GM18520 (cell line): ENCODE data around the gene FOXJ1.

Source experiments
- ATAC-seq: cut with Tn5 transposase; IDR thresholded peaks from one replicate; pipeline ENCODE4 v1.9.1; 2021; ENCODE audit not compliant: unreplicated experiment

Gene FOXJ1

GRCh38 chr17:76125391-76125675 lies 15.7 kb downstream of the FOXJ1 start:
- no peak for ATAC-seq

- ATAC-seq: no peak
These were observed 16.3 kb downstream of the FOXJ1 start for GRCh38 chr17:76124582-76125390.

- no peak for ATAC-seq
These were observed 17.1 kb downstream of the FOXJ1 start for GRCh38 chr17:76123749-76124581.

- no peak for ATAC-seq
These were observed 17.9 kb downstream of the FOXJ1 start for GRCh38 chr17:76123191-76123499.

- ATAC-seq: no peak
These were observed 18.4 kb downstream of the FOXJ1 start for GRCh38 chr17:76122431-76123190.

GRCh38 chr17:76121932-76122430 lies 19.1 kb downstream of the FOXJ1 start:
- peak; percentile 10 for ATAC-seq

- ATAC-seq: no peak
These were observed 20.4 kb downstream of the FOXJ1 start for GRCh38 chr17:76120658-76121008.

- ATAC-seq: no peak
These were observed 21.4 kb downstream of the FOXJ1 start for GRCh38 chr17:76119409-76120371.

- no peak for ATAC-seq
These were observed 25.8 kb downstream of the FOXJ1 start for GRCh38 chr17:76115138-76115754.

- ATAC-seq: no peak
These were observed 29.1 kb downstream of the FOXJ1 start for GRCh38 chr17:76111956-76112355.

- no peak for ATAC-seq
These were observed 33.5 kb downstream of the FOXJ1 start for GRCh38 chr17:76107509-76107908.

GRCh38 chr17:76106703-76107102 lies 34.3 kb downstream of the FOXJ1 start:
- ATAC-seq: no peak

GRCh38 chr17:76104896-76105231 lies 36.2 kb downstream of the FOXJ1 start:
- ATAC-seq: no peak

- no peak for ATAC-seq
These were observed 36.7 kb downstream of the FOXJ1 start for GRCh38 chr17:76104140-76104895.

GRCh38 chr17:76103274-76104139 lies 37.5 kb downstream of the FOXJ1 start, which contains the start of gene EXOC7:
Gene EXOC7, minus strand, starts transcription at chr17:76103787. Its CDS starts 95 bp downstream, at chr17:76103692.
- peak; percentile 63 for ATAC-seq

- ATAC-seq: no peak
These were observed 38.1 kb downstream of the FOXJ1 start for GRCh38 chr17:76102944-76103273.

- no peak for ATAC-seq
These were observed 43.2 kb downstream of the FOXJ1 start for GRCh38 chr17:76097716-76098295.

- ATAC-seq: no peak
These were observed 45.1 kb downstream of the FOXJ1 start for GRCh38 chr17:76095943-76096342.
